NCI-H2029 (cell line): Measurements from ENCODE around the gene PIRT.

ENCODE experiments used
- DNase-seq: peaks from one replicate; lab custom pipeline; 2025; lab: John Stamatoyannopoulos, UW

The PIRT gene

GRCh38 chr17:10789694-10790271, 48.1 kb downstream of the PIRT start:
- no peak for DNase-seq

- DNase-seq = no peak
These were observed 50.4 kb downstream of the PIRT start for GRCh38 chr17:10787306-10788045.

GRCh38 chr17:10785295-10785694, 52.6 kb downstream of the PIRT start:
- no peak for DNase-seq

GRCh38 chr17:10779609-10780008, 58.3 kb downstream of the PIRT start:
- no peak for DNase-seq

- DNase-seq = no peak
These were observed 60.0 kb downstream of the PIRT start for GRCh38 chr17:10777890-10778289.

- no peak for DNase-seq
These were observed 60.6 kb downstream of the PIRT start for GRCh38 chr17:10777131-10777807.

GRCh38 chr17:10776381-10776780, 61.5 kb downstream of the PIRT start:
- no peak for DNase-seq

- DNase-seq = no peak
These were observed 62.0 kb downstream of the PIRT start for GRCh38 chr17:10775740-10776356.

GRCh38 chr17:10775058-10775457, 62.8 kb downstream of the PIRT start:
- DNase-seq = no peak

GRCh38 chr17:10773391-10773790, 64.5 kb downstream of the PIRT start:
- no peak for DNase-seq
